Measurements from ENCODE around the gene RBM33.

The RBM33 gene

DNA sequence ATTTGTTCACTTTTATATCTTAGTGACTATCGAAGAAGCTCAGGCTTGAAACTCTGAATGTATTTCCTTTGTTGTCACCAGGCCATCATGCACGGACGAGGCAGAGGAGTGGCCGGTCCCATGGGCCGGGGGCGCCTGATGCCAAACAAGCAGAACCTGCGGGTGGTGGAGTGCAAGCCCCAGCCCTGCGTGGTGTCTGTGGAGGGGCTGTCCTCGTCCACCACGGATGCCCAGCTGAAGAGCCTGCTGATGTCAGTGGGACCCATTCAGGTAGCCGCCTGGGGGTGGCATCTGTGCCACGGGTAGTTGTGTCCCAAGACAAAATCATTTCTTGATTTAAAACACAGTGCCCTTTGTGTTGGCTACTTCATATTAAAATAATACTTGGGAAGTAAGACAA is 121.9 kb downstream of the RBM33 start:
- H3K4me3 ChIP-seq (replicated peaks; ENCODE audit: low read depth, low read length): no peak overlapping the region
- TF ChIP-seq, protein P1, sequence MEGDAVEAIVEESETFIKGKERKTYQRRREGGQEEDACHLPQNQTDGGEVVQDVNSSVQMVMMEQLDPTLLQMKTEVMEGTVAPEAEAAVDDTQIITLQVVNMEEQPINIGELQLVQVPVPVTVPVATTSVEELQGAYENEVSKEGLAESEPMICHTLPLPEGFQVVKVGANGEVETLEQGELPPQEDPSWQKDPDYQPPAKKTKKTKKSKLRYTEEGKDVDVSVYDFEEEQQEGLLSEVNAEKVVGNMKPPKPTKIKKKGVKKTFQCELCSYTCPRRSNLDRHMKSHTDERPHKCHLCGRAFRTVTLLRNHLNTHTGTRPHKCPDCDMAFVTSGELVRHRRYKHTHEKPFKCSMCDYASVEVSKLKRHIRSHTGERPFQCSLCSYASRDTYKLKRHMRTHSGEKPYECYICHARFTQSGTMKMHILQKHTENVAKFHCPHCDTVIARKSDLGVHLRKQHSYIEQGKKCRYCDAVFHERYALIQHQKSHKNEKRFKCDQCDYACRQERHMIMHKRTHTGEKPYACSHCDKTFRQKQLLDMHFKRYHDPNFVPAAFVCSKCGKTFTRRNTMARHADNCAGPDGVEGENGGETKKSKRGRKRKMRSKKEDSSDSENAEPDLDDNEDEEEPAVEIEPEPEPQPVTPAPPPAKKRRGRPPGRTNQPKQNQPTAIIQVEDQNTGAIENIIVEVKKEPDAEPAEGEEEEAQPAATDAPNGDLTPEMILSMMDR (IDR thresholded peaks at IDR 0.05; ENCODE audit: low read depth, low read length, missing control alignments): no peak
- no peak for DNase-seq (ENCODE audit: extremely low read depth, low read depth)

DNA sequence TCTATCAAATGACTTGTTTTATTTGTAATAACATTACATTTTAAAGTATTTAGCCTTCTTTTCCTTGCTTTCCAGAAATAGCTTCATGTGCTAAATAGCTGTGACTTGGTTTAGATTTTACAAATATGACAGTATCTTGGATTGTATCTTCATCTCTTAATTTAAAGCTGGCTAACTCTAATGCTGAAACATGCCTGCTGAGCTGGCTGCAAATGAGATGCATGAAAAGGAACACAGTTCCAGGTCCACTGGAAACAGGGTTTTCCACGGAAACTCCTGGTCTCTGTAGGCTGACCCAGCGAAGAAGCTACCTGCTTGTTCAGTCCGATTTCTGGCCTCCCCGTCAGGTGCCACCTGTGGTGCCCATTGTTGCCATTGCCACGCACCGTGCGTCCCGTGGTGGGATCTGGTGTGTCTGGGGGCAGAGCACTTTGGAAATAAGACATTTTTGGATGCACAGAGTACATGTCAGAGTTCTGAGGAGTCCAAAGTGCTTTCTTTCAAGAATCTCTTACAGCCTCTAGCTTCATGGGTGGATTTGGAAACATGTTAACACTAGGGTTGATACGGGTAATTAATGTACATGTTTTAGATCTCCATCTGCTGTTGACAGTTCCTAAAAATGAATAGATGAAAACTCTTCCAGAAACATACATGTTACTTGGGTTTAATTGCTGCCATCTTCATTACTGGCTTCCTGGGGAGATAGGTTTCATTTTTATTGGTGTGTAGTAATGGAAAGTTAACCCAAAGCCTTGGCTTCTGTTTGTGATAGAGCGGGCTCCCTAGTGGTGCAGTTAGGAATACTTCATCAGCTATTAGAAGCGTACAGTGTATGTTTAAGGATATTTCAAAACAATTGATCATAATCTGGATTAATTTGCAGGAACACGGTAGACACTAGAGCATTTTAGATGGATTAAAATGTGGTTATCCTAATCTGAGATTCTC is 122.8 kb downstream of the RBM33 start:
- no peak for DNase-seq (ENCODE audit: extremely low read depth, low read depth)
- TF ChIP-seq, protein P1 (IDR thresholded peaks at IDR 0.05; ENCODE audit: low read depth, low read length, missing control alignments): no peak
- H3K4me3 ChIP-seq (replicated peaks; ENCODE audit: low read depth, low read length): no peak overlapping the region

DNA sequence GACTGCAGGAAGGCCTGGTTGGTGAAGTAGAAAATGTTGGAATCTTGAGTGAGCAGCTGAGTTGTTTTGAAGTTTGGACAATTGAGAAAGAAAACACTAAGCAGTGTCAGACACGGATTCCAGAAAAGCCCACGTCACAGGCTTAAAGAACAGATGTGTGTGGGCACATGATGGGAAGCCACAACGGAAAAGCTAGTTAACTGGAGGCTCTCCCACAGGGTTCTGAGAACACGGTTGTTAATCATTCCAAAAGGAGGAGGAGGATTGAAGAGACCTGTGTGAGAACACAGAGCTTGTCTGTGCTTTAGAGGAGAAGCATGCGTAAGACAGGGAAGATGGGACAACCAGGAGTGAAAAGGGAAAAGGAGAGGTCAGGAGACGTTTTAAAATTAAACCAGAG is 125.2 kb downstream of the RBM33 start:
- DNase-seq (ENCODE audit: extremely low read depth, low read depth): no peak
- H3K4me3 ChIP-seq (replicated peaks; ENCODE audit: low read depth, low read length): no peak overlapping the region
- TF ChIP-seq, protein P1 (IDR thresholded peaks at IDR 0.05; ENCODE audit: low read depth, low read length, missing control alignments): no peak

DNA sequence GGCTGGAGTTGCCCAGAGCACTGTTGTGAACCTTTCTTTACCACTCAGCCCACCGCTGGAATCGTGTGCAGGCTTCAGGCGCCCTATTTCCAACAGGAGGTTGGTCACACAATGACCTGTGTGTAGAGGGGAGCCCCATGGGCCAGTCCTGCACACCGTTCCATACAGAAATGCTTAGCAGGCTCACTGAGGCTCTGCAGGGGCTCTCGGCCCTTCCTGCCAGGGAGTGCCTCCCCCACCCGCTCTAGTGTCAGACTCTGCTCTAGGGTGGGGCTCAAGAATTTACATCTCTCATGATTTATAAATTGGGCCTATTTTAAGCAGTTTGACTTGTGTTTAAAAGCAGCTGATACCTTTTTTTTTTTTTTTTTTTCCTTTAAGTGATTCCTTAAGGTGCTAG is 125.8 kb downstream of the RBM33 start:
- DNase-seq (ENCODE audit: extremely low read depth, low read depth): no peak
- no peak overlapping the region for H3K4me3 ChIP-seq (replicated peaks; ENCODE audit: low read depth, low read length)
- TF ChIP-seq, protein P1 (IDR thresholded peaks at IDR 0.05; ENCODE audit: low read depth, low read length, missing control alignments): no peak

DNA sequence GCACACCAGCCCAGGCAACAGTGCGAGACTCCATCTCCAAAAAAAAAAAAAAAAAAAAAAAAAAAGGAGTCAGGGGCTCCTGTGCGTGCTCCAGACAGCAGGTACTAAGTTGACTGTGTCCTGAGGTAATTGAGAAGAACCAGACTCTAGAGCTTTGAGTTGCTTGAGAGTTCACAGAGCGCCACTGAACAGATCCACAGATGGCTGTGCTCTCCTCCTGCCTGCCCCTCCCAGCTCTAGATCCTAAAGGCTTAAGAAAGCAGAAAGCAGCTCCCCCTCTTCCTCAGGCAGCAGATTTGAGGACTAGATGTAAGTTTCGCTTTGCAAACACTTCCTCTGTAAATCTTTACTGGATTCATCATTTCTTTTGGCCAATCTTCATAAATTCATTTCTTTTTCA is 129.1 kb downstream of the RBM33 start:
- TF ChIP-seq, protein P1 (IDR thresholded peaks at IDR 0.05; ENCODE audit: low read depth, low read length, missing control alignments): no peak

DNA sequence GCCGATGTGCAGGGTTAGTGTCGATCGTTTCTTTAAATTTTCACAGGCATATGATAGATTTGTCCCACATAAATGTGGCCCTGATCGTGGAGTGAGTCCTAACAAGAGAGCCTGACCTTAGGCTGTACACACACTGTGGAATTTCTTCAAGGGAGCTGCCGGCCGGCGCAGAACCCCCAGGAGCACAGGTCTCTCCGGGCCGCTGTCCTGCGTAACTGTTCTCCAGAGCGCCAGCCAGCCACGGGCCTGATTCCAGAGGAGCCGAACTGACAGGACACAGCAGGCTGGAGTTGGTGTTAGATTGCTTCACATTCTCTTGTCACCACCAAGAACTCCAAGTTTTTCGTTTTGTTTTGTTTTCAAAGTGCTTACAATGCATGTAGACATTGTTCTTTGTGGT is 130.5 kb downstream of the RBM33 start:
- DNase-seq (ENCODE audit: extremely low read depth, low read depth): no peak
- TF ChIP-seq, protein P1 (IDR thresholded peaks at IDR 0.05; ENCODE audit: low read depth, low read length, missing control alignments): no peak
- H3K4me3 ChIP-seq (replicated peaks; ENCODE audit: low read depth, low read length): no peak overlapping the region

More for the DNA sequence above, 129.1 kb downstream of the RBM33 start:
- no peak for DNase-seq (ENCODE audit: extremely low read depth, low read depth)
- H3K4me3 ChIP-seq (replicated peaks; ENCODE audit: low read depth, low read length): no peak overlapping the region

All from HFF-Myc (cell line).